Activated CD8-positive, alpha-beta memory T cell treated with anti-CD3 and anti-CD28 coated beads, Interleukin-2, amount 50 U/mL, for 48 hours (primary cell): ENCODE results near the gene TRIM65.
"Not testable (repeated sequence)": the region's sequence is repeated elsewhere in the genome, so short reads cannot be mapped to it uniquely, and the experiment has no call there.

Experiments used
- DNase-seq: peaks from one replicate; pipeline ENCODE4 v3.0.0-alpha.2; 2020

TRIM65 gene

DNA sequence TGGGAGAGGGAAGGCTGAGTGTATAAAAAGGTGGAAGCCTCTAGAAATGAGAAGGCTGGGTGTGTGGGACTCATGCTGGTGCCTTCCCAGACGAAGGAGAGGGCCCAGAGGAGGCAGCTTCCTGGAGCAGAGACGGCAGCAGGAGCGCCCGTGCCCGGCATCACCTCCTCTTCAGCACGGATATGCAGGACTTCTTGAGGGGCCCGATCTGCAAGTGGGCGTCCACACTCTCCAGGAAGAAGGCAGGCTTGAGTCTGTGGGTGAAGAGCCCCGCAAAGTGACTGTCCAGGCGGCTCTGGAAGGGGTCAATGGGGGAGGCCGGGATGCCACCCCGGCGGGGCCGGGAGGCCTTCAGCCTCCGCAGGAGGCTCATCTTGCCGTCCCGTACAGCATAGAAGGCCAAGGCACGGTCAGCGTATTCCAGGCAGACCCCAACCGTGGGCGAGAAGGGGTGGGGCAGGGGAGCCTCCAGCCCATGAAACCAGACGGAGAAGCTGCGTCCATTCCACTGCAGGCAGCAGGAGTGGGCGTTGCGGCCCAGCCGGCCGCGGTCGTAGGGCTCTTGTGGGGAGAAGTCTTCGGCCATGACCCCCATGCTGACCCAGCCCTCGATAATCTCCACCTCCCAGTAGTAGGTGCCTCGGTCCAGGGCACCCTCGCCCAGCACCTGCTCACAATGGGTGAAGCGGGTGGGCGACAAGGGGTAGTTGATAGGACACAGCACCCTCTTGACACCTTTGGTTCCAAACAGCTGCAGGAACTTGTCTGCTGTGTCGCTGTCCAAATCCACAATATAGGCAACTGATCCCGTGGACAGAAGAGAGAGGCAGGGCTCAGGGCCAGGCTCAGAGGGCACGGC lies 22.2 kb downstream of the TRIM65 start:
- no peak for DNase-seq

DNA sequence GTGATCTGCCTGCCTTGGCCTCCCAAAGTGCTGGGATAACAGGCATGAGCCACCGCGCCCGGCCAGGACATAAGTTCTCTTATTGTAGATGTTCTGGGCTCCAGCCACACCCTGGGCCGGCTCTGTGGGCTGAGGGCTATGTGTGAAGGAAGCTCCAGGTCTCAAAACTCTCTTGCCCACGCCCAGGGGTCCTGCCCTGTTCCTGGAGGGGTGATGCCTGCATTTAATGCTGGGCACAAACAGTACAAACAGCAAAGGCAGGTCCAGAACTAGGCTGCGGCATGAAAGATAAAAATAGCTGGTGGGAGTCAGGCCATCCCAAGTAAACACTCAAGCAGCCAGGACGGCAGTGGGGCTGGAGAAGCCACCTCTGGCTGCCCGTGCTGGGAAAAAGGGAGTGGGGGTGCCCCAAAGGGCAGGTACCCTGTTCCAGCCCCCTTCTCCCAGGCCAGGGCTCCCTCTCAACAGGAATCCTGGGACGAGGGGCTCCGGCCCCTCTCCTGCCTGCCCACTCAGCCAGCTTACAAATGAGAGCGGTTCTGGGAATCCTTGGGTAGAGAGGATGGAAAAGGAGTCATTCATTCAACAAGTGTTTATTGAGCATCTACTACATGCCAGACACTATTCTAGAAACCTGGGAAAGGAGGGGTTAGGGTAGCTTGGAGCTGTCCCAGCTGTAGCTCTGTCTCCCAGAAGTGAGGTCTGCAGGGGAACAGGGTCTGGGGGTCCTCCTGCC lies 23.0 kb downstream of the TRIM65 start:
- DNase-seq = no peak

DNA sequence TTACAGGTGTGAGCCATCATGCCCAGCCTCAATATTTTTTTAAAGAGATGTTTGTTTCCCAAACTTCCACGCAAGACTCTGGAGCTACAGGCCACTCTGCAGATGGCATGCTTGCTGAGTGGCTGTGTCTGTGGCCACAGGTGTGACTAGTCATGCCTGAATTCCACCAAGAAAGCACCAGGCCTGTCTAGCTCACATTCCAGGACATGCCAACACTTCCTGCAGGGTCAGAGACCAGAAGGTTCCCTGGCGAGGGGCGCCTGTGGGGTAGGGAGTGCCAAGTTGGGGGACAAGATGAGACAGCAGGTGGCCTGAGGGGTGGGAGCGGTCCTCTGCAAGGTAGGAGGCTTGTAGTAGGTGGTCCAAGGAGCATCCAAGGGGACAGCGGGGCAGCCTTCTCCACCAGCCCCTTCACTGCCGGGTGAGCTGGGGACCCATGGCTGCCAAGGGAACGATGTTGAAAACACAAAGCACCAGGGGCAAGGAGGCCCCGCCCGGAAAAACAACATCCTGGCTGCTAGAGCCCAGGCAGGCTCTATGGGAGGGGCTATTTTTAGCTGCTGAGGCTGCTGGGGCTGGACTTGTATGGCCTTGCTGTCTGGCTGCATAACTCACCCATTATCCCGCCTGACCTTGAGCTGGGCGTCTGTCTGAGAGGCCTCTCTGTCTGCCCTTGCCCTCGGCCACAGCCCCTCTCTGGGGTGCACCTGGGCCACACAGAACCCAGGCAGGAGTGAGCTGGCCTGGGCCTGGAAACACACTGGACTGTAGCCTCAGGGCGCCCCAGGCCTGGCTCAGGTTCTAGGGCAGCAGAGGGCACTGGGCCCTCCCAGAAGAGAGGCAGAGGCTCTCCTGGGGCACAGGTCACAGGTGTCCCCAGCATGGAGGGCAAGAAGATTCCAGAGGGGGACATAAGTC lies 24.1 kb downstream of the TRIM65 start:
- no peak for DNase-seq

DNA sequence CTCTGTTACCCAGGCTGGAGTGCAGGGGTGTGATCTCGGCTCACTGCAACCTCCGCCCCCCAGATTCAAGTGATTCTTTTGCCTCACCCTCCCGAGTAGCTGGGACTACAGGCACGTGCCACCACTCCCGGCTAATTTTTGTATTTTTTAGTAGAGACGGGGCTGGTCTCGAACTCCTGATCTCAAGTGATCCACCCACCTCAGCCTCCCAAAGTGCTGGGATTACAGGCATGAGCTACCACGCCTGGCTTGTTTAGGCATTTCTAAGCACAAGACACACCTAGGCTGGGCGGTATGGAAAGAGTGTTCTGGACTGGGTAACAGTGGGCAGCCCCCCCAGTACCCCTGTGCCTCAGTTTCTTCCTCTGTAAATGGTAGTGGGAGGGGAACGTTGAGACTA lies 26.5 kb downstream of the TRIM65 start:
- DNase-seq = not testable (repeated sequence)

- DNase-seq = no peak
Measured at GRCh38 chr17:75869282-75870141, 27.2 kb downstream of the TRIM65 start.

- DNase-seq = not testable (repeated sequence)
Measured at GRCh38 chr17:75868730-75869281, 27.9 kb downstream of the TRIM65 start.

DNA sequence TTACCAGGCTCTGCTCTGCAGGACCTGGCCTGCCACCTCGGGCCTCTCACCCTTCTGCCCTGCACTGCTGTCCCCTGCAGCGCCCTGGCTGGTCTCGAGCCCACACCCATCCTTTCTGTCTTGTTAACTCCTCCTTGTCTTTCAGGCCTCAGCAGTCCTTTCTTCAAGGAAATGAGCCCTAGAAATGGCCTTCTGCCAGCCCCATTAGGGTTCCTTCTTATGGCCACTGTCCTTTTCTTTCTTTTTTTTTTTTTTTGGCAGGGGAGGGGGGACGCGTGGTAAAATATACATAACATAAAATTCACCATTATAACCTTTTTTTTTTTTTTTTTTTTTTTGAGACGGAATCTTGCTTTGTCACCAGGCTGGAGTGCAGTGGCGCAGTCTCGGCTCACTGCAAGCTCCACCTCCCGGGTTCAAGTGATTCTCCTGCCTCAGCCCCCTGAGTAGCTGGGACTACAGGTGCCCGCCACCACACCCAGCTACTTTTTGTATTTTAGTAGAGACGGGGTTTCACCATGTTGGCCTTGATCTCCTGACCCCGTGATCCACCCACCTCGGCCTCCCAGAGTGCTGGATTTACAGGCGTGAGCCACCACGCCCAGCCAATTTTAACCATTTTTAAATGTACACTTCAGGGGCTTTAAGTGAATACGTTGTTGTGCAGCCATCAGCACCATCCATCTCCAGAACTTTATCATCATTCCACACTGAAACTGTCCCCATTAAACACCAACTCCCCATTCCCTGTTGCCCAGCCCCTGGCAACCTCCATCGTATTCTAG lies 31.2 kb downstream of the TRIM65 start:
- not testable (repeated sequence) for DNase-seq

DNA sequence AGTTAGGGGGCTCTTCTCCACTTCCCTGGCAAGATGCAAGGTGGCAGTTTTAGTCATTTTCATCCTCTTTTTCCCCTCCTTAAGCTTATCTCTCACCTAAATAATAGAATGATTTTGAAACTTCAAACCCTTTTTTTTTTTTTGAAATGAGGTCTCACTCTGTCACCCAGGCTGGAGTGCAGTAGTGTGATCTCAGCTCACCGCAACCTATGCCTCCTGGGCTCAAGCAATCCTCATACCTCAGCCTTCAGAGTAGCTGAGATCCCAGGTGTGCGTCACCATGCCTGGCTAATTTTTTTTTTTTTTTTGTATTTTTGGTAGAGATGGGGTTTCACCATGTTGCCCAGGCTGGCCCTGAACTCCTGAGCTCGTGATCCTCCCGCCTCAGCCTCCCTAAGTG lies 31.9 kb downstream of the TRIM65 start:
- not testable (repeated sequence) for DNase-seq

DNA sequence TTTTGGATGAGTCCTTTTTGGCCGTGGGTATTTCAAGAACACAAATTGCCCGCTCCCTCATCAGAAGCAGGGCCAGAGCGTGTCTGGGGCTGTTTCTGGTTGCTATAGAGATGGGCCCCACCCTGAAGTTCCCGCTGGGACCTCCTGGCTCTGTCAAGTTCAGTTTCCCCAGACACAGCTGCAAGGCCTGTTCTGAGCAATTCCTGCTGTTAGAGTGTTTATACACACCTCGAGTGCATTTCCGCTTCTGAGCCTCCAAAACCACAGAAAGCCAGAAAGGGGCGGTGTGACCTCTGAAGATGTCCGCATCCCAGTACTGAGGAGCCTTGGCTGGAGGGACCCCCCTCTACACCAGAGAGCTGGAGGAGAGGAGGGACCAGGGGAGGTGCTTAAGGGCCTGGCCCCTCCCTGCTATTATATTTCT lies 32.3 kb downstream of the TRIM65 start:
- DNase-seq = peak; percentile 68

- DNase-seq = no peak
Measured at GRCh38 chr17:75861927-75862317, 34.8 kb downstream of the TRIM65 start.

- not testable (repeated sequence) for DNase-seq
Measured at GRCh38 chr17:75859358-75859757, 37.4 kb downstream of the TRIM65 start.

DNA sequence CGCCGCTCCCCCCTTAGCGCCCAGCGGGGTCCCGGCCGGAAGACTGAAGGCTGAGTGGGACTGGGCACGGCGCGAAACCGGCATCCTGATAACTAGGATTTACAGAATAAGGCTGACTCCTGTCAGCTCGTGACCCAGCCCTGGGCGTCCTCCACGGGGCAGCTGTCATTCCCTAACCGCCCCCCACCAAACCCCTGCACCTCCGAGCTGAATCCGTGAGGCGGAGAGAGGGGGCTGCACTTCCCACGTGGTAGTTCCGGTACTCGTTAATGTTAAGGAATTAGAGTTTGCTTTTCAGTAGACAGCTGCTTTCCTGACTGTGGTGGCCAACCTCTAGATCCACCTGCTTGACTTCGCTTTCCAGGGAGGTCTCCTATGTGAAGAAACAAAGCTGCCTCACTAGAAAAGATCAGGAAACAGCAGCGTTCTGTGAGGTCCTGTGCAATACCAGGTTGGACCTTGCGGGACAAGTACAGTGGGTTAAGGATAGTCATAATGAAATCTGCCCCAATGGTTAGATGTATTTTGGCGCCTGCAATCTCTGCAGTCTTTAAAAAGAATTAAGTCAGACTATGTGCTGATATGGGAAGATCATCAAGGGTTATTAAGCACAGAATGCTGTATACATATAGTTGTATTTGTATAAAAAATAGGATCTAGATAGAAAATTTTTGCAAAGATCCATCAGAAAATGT lies 40.5 kb downstream of the TRIM65 start:
- DNase-seq = no peak

DNA sequence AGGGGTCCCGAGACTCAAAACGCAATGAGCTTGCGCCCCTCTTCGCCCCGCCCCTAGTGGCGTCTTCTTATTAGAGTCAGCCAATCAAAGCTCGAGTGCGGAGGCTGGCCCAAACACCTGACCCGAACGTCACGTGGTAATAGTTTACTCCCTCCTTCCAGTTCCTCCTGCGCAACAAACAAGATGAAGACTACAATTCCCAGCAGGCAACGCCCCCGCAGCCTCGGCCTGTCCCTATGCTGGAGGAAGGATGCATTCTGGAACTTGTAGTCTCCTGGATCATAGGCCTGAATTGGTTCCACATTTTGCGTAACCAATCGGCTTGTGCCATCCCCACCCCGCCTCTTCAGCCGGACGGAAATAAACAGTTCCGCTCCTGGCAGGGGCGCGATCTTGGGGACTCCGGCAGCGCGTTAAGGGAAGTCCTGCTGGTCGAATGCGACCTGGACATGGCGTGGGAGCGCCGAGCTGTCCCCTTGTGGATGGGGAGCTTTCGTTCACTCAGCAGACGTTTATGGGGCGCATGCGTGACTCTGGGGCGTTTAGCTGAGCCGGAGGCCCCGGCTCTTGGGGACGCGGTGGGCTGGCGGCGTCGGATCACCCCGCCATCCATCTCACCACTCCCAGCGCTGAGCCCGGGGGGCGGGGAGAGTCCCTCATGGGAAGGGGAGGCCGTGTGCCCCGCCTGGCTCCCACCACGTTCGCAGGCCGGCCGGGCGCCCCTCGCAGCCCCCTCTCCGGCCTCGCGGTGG lies 41.3 kb downstream of the TRIM65 start, which contains the start of gene WBP2:
Gene WBP2, minus strand, starts transcription at position 26 of the 752 bp plus-strand sequence. CDS start 38 bp downstream, outside the sequence.
- DNase-seq = peak; percentile 94

- DNase-seq = no peak
Measured at GRCh38 chr17:75854881-75855309, 41.9 kb downstream of the TRIM65 start.

DNA sequence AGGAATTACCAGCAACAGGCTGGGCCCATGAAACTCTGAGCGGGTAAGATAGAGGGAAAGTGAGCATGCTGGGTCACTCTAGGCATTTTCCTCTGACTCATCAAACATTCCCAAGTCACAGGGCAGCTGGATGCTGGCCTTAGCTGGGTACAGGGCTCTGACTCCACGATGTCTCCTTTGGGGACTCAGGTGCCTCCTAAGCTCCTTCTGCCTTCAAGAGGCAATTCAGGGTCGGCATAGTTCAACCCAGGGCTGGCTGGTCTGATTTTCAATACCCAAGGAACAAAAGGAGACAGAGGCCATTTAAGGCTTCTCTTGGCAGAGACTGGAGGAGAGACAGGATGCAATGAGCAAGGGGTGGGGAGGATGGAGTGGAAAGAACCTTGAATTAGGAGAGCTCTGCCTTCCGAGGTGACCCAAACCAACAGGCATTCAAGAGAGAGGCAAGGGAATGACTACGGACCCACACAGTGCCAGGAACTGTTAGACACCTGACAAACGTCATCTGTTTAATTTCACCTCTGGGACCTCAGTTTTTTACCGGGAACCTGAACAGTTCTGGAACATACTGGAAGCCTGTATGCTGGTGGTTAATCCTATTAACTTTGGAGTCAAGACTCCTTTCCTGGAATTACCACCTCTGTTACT lies 42.5 kb downstream of the TRIM65 start:
- DNase-seq = no peak

- no peak for DNase-seq
Measured at GRCh38 chr17:75853433-75853832, 43.3 kb downstream of the TRIM65 start.

GRCh38 chr17:75851693-75851991 lies 45.1 kb downstream of the TRIM65 start:
- not testable (repeated sequence) for DNase-seq

DNA sequence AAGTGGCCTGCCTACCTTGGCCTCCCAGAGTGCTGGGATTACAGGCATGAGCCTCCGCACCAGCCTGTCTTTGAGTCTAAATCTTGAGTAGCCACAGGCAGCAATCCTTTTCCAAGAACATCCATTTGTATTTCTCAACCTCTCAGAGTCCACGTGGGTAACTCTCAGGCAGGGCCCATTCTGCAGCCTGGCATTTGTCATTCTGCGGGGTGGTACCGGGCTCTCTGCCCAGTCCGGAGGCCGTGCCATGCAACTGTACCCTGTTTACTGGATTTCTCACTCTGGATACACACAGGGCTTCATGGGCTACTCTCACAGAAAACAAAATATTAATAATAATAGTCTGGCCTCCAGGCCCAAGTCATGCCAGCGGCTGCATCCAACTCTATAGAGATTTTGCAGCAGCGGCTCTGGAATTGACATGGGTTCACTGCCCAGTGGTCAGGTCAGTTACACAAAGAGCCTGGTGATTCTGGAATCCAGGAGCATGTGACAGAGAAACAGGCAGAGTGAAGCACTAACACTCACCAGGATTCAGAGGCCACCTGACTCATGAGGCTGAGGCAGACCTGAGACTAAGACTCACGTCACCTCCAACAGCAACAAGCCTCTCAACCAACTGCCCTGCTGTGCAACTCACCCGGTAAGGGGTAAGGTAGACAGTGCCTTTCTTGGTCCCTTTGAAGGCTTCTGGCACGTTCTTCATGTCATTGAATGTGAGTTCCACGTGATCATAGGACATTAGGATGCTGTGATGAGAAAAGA lies 45.6 kb downstream of the TRIM65 start:
- DNase-seq = no peak
